HEK293 (cell line): ENCODE measurements around the gene CHN2.

Experiments used
- EGR2 ChIP-seq: fragments of 450-650 bp; formaldehyde crosslinking; IDR thresholded peaks from 2 replicates; pipeline ENCODE4 v1.5.1; 2016; ENCODE audit warnings: low read depth, missing biosample characterization, missing genetic modification characterization
- KLF10 ChIP-seq: fragments of 450-650 bp; IDR thresholded peaks from 2 replicates; pipeline ENCODE4 v1.5.1; 2018; ENCODE audit warnings: missing biosample characterization, mild to moderate bottlenecking, missing genetic modification characterization
- KLF17 ChIP-seq: fragments of 450-650 bp; formaldehyde crosslinking; IDR thresholded peaks from 2 replicates; pipeline ENCODE4 v1.5.1; 2016; ENCODE audit warnings: missing biosample characterization, missing genetic modification characterization
- PBX3 ChIP-seq: sonication (generic); formaldehyde crosslinking; IDR thresholded peaks from 2 replicates; pipeline ENCODE4 v1.8.1; 2022; ENCODE audit warnings: mild to moderate bottlenecking, moderate library complexity, missing genetic modification reagents
- PRDM10 ChIP-seq: fragments of 450-650 bp; formaldehyde crosslinking; IDR thresholded peaks from 2 replicates; pipeline ENCODE4 v1.5.1; 2016; ENCODE audit warnings: missing biosample characterization, missing genetic modification characterization
- ZBTB10 ChIP-seq: fragments of 450-650 bp; formaldehyde crosslinking; IDR thresholded peaks from 2 replicates; pipeline ENCODE4 v1.5.1; 2016; ENCODE audit warnings: missing biosample characterization, missing genetic modification characterization
- ZBTB21 ChIP-seq: fragments of 450-650 bp; formaldehyde crosslinking; IDR thresholded peaks from 2 replicates; pipeline ENCODE4 v1.5.1; 2017; ENCODE audit warnings: missing biosample characterization, missing genetic modification characterization
- ZFP41 ChIP-seq: fragments of 450-650 bp; formaldehyde crosslinking; IDR thresholded peaks from 2 replicates; pipeline ENCODE4 v1.5.1; 2016; ENCODE audit warnings: missing biosample characterization, missing genetic modification characterization, borderline replicate concordance
- ZNF132 ChIP-seq: fragments of 450-650 bp; formaldehyde crosslinking; IDR thresholded peaks from 2 replicates; pipeline ENCODE4 v1.5.1; 2017; ENCODE audit warnings: missing biosample characterization, missing genetic modification characterization, borderline replicate concordance
- ZNF140 ChIP-seq: fragments of 450-650 bp; formaldehyde crosslinking; IDR thresholded peaks from 2 replicates; pipeline ENCODE4 v1.5.1; 2016; ENCODE audit warnings: missing biosample characterization, missing genetic modification characterization
- ZNF16 ChIP-seq: fragments of 450-650 bp; formaldehyde crosslinking; IDR thresholded peaks from 2 replicates; pipeline ENCODE4 v1.5.1; 2016; ENCODE audit warnings: low read depth, missing biosample characterization, missing genetic modification characterization
- ZNF174 ChIP-seq: fragments of 450-650 bp; formaldehyde crosslinking; IDR thresholded peaks from 2 replicates; pipeline ENCODE4 v1.5.0; 2017; ENCODE audit warnings: missing biosample characterization, mild to moderate bottlenecking, missing genetic modification characterization
- ZNF202 ChIP-seq: fragments of 450-650 bp; formaldehyde crosslinking; IDR thresholded peaks from 2 replicates; pipeline ENCODE4 v1.5.1; 2016; ENCODE audit warnings: missing biosample characterization, missing genetic modification characterization, borderline replicate concordance
- ZNF214 ChIP-seq: fragments of 450-650 bp; formaldehyde crosslinking; IDR thresholded peaks from 2 replicates; pipeline ENCODE4 v1.5.1; 2017; ENCODE audit warnings: missing biosample characterization, mild to moderate bottlenecking, missing genetic modification characterization, borderline replicate concordance
- ZNF266 ChIP-seq: fragments of 450-650 bp; formaldehyde crosslinking; IDR thresholded peaks from 2 replicates; pipeline ENCODE4 v1.5.1; 2016; ENCODE audit warnings: missing biosample characterization, missing genetic modification characterization, low read depth
- ZNF37A ChIP-seq: fragments of 450-650 bp; IDR thresholded peaks from 2 replicates; pipeline ENCODE4 v1.5.1; 2018; ENCODE audit warnings: missing biosample characterization, missing genetic modification characterization
- ZNF501 ChIP-seq: fragments of 450-650 bp; formaldehyde crosslinking; IDR thresholded peaks from 2 replicates; pipeline ENCODE4 v1.5.1; 2016; ENCODE audit warnings: missing biosample characterization, missing genetic modification characterization
- ZNF544 ChIP-seq: fragments of 450-650 bp; formaldehyde crosslinking; IDR thresholded peaks from 2 replicates; pipeline ENCODE4 v1.5.0; 2017; ENCODE audit warnings: missing biosample characterization, missing genetic modification characterization
- ZNF571 ChIP-seq: fragments of 450-650 bp; formaldehyde crosslinking; IDR thresholded peaks from 2 replicates; pipeline ENCODE4 v1.5.0; 2017; ENCODE audit warnings: missing biosample characterization, missing genetic modification characterization
- ZNF585B ChIP-seq: fragments of 450-650 bp; formaldehyde crosslinking; IDR thresholded peaks from 2 replicates; pipeline ENCODE4 v1.5.1; 2016; ENCODE audit warnings: missing biosample characterization, missing genetic modification characterization
- ZNF621 ChIP-seq: fragments of 450-650 bp; formaldehyde crosslinking; IDR thresholded peaks from 2 replicates; pipeline ENCODE4 v1.5.1; 2017; ENCODE audit warnings: missing biosample characterization, missing genetic modification characterization
- ZNF645 ChIP-seq: fragments of 450-650 bp; formaldehyde crosslinking; IDR thresholded peaks from 2 replicates; pipeline ENCODE4; 2016; ENCODE audit warnings: missing biosample characterization, missing genetic modification characterization
- ZNF768 ChIP-seq: fragments of 450-650 bp; formaldehyde crosslinking; IDR thresholded peaks from 2 replicates; pipeline ENCODE4 v1.5.1; 2018; ENCODE audit warnings: missing biosample characterization, mild to moderate bottlenecking, missing genetic modification characterization
- ZNF830 ChIP-seq: fragments of 450-650 bp; IDR thresholded peaks from 2 replicates; pipeline ENCODE4 v1.5.0; 2018; ENCODE audit warnings: missing biosample characterization, missing genetic modification characterization, low read depth, mild to moderate bottlenecking, moderate library complexity
- ZNF843 ChIP-seq: fragments of 450-650 bp; formaldehyde crosslinking; IDR thresholded peaks from 2 replicates; pipeline ENCODE4 v1.5.1; 2016; ENCODE audit warnings: missing biosample characterization, missing genetic modification characterization
- ZSCAN18 ChIP-seq: fragments of 450-650 bp; formaldehyde crosslinking; IDR thresholded peaks from 2 replicates; pipeline ENCODE4 v1.5.1; 2016; ENCODE audit warnings: missing biosample characterization, missing genetic modification characterization

CHN2 gene

GRCh38 chr7:29442146-29442545 is 247.6 kb downstream of the CHN2 start (continued):
- TF ChIP-seq PBX3 (CRISPR knock-in tag), result no peak
- no peak for TF ChIP-seq ZNF37A (tag by site-specific recombination)
- no peak for TF ChIP-seq ZSCAN18 (tag by site-specific recombination)
- TF ChIP-seq ZNF174 (tag by site-specific recombination), result no peak
- 0 out of 2 replicates have a peak, but pooled peaks have one; percentile 31 for TF ChIP-seq KLF17 (tag by site-specific recombination)
- no peak for TF ChIP-seq ZNF544
- no peak for TF ChIP-seq ZNF132
- TF ChIP-seq ZNF621 (tag by site-specific recombination), result no peak
- no peak for TF ChIP-seq ZNF214 (tag by site-specific recombination)
- TF ChIP-seq PRDM10, result peak; percentile 39; the same call in 1 of the 2 replicates
- no peak for TF ChIP-seq ZBTB10 (tag by site-specific recombination)
- TF ChIP-seq KLF10 (tag by site-specific recombination), result no peak
- TF ChIP-seq ZNF645 (tag by site-specific recombination), result no peak
- TF ChIP-seq ZNF768 (tag by site-specific recombination), result no peak
- TF ChIP-seq ZNF843 (tag by site-specific recombination), result peak; percentile 29; the same call in 1 of the 2 replicates
- no peak for TF ChIP-seq ZNF571 (tag by site-specific recombination)
- TF ChIP-seq ZBTB21 (tag by site-specific recombination), result no peak
- no peak for TF ChIP-seq ZFP41 (tag by site-specific recombination)
- TF ChIP-seq ZNF830, result no peak
- TF ChIP-seq ZNF501 (tag by site-specific recombination), result no peak
- TF ChIP-seq ZNF266 (tag by site-specific recombination), result no peak
- TF ChIP-seq ZNF140 (tag by site-specific recombination), result no peak
- TF ChIP-seq EGR2 (tag by site-specific recombination), result no peak
- TF ChIP-seq ZNF202 (tag by site-specific recombination), result no peak
- no peak for TF ChIP-seq ZNF16 (tag by site-specific recombination)
- TF ChIP-seq ZNF585B (tag by site-specific recombination), result no peak
